HPDE6-E6E7 (cell line): ENCODE results near the gene FAM151B.
A peak's percentile ranks its signal among the peaks of the same experiment; 100 is the strongest.
"Not testable (repeated sequence)": the region's sequence is repeated elsewhere in the genome, so short reads cannot be mapped to it uniquely, and the experiment has no call there.

Source experiments
- DNase-seq: peaks from one replicate; pipeline ENCODE4 v3.0.0; 2011; ENCODE audit warnings: missing footprints; ENCODE audit errors: extremely low spot score

Gene FAM151B

DNA sequence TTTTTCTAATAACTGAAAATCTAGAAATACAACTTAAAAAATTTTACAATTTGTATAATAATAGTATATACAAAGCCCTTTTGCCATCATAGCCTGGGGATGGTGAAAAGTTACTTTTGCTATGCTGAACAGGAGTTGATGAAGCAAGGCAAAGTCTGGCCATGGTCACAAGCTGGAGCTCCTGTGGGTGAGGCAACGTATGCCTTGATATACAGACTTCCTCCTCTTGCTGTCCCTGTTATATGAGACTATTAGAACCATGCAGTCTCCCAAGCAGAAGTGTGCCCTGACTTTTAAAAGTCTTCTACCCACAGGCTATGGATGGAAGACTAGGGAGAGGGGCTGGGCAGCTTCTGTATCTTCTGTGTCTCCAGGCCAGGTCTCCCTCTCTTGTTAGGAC is 15.7 kb downstream of the FAM151B start:
- no peak for DNase-seq

DNA sequence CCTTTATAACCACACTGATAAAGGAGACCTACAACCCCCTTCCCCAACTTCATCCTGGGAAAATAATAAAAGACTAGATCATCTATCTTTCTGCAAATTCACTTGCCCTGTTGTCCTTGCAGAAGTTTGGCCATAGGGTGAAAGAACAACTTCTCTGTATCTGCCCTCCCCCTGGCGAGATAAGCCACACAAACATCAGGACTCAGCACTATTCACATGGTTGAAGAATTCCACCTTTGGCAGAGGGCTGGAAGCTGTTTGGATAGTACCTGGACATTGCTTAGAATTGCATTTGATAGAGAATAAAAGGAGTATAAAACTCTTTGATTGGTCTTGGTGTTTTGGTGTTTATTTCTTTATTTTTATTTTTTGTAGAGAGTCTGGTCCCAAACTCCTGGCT is 16.9 kb downstream of the FAM151B start:
- DNase-seq: no peak

DNA sequence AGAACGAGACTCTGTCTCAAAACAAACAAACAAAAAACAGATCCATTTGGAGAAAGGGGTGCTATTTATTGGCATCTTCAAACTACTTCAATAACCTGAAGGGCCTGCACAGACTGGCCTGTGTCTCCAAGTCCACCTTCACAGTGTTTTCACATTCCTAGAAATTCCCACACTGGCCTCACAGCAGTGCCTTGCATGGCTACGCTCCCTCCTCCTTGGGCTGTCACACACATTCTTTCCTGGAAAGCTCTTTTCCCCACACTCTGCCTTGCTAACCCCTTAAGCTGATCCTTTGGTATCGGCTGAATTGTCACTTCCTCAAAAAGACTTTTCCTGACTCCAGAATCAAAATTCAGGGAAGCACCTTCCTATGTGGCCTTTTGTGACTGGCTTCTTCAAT is 19.8 kb downstream of the FAM151B start:
- DNase-seq: no peak

DNA sequence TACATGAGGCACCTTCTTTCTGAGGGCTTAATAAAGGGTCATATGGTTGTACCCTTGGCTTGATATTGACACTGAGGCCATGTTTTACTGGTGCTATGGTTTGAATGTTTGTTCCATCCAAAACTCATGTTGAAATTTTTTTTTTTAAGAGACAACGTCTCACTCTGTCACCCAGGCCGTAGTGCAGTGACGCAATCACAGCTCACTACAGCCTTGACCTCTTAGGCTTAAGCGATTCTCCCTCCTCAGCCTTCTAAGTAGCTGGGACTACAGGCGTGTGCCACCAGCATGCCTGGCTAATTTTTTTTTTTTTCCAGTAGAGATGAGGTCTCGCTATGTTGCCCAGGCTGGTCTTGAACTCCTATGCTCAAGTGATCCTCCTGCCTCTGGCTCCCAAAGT is 20.9 kb downstream of the FAM151B start:
- DNase-seq: no peak

DNA sequence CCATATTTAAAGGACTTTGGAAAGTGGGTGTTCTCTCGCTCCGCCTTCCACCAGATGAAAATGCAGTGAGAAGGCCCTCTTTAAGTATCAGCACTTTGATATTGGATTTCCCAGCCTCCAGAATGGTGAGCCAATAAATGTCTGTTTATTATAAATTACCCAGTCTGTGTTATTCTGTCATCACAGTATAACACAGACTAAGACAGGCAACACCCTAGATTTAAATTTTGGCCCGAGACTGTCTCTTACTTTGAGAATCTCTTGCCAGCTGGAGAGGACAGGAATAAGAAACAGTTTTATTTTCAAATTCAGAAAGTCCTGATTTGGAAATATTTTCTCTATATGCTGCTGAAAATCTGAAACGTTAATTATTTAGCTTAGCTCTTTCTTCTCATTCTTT is 21.5 kb downstream of the FAM151B start:
- no peak for DNase-seq

DNA sequence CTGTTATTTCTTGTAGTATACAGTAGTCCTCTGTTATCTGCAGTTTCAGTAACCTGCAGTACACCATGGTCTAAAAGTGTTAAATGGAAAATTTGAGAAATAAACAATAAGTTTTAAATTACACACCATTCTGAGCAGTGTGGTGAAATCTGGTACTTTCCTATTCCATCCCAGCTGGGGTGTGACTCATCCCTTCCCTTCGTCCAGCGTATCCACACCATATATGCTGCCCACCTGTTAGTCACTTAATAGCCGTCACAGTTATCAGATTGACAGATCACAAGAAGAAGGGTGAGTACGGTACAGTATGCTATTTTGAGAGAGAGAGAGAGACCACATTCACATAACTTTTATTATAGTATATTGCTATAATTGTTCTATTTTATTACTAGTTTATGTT is 28.9 kb downstream of the FAM151B start:
- peak; percentile 76 for DNase-seq

DNA sequence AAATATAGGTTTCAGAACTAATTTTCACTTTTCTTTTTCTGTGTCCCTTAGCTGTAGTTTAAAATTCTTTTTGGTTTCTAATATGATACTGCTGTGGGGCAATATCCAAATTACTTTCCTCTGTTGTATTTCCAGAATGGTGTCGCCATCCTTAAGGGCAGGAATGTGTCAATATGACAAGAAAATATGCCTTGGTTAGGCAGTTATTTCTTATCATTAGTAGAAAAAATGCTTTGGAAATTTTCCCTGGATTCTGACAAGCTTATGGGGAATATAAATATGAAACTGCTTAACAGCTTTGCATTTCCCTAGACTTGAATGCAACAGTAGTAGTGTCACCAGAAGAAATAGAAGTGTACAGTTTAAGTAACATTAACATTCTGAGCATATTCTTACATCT is 52.8 kb downstream of the FAM151B start:
- DNase-seq: no peak

DNA sequence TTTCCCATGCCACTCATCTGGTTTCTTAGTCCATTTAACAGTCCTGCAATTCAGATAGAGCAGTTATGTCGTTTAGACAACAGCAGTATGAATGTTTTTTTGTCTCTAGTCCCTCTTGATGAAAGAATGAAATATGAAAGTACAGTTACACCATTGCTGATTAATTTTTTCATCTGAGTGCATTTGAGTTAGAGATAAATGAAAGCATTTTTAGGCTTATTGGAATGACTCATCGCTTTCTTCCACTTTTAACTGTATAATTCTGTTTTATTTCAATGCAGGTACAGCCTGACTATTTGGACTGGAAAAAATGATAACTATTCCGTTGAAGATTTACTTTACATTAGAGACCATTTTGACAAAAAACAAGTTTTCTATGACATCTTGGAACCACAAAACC is 53.5 kb downstream of the FAM151B start:
- DNase-seq: no peak

DNA sequence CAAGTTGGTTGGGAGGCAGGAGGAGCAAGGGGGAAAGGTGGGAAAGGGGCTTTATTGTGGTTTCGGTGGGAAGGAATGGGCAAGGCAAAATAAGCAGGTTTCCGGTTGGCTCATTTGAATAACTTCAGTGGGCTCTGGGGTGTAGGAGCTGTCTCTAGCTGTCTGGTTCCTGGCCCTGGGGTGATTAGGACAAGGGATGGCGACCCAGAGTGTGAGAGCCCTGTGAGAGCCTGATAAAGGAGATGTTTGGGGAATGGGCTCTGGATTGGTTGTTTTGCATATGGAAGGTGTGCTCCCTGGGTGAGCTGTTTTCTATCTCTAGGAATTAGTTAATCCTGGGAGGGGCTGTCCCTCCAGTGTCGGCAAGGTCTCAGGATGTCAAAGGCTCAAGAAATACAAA is 66.7 kb downstream of the FAM151B start:
- no peak for DNase-seq

DNA sequence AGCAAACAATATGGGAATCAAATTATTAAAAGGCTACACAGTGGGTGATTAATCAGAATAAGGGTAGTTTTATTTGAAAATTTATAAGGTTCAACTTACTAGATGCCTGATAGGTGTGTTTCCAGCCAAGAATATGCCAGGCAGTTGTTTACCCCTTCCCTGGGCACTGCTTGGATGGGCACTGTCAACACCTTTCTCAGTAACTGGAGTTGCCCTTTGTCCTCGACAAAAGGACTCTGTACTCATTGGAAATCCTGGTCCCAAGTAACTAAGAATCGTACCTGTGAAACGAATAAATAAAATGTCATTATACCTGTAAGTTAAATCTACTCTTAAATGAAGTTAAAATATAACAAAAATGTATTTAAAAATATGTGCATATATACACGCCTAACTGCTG is 67.2 kb downstream of the FAM151B start:
- no peak for DNase-seq

DNA sequence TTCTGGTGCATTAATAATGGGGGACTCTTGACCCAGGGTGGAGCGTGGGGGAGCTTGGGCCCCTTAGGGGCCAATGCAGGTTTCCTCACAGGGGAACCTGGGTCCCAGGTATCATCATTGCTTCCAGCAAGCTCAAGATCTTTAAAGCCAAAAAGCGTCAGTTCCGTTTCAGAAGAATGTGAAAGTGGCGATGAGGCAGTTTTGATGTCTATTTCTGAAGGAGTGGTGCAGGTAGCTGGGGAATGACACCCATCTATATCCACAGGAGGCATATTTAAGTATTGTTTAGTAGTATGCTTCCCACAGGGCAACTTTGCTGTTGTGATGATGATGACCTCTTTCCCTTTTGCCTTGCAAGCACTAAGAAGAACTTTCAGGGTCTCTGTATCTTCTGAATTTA is 71.3 kb downstream of the FAM151B start:
- no peak for DNase-seq

DNA sequence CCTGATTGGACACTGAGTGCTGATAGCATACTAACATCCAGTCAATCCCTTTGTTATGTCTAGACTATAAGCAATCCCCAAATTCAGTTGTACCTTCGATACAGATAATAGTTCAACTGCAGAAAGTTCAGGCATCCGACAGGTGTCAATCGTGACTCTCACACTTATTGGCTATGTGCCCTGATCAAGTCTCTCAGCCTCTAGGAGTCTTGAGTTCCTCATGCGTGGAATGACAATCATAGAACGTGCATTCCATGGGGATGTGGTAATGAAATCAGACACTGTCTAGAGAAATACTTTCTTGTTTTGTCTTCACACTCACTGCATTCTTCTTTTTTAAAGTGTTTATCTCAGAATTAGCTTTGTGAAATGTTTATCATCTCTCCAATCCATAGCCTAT is 77.4 kb downstream of the FAM151B start:
- DNase-seq: no peak

DNA sequence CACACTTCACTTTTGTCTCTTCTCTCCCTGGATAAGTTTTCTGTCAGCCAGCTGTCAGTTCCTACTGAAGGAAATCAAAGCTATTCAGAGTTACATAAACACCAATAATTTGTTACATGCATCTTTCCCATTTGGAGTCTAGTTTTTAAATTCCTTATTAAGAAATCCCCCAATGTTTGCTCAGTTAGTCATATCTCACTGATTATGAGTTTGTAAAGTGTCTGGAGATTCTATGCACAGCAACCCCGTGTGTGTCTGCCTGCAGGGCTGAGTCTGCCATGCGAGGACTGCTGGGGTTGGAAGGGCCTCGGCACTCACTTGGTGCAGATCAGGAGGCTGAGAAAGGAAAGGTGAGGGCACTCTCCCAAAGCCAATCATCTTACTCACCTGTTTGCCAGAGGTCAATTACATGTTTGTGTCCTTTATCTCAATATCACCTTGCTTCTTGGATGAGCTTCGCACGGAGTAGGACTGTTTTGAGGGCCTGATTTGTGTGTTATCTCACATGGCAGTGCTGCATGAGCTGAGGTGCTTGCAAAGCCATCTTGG is 78.9 kb downstream of the FAM151B start:
- DNase-seq: no peak

DNA sequence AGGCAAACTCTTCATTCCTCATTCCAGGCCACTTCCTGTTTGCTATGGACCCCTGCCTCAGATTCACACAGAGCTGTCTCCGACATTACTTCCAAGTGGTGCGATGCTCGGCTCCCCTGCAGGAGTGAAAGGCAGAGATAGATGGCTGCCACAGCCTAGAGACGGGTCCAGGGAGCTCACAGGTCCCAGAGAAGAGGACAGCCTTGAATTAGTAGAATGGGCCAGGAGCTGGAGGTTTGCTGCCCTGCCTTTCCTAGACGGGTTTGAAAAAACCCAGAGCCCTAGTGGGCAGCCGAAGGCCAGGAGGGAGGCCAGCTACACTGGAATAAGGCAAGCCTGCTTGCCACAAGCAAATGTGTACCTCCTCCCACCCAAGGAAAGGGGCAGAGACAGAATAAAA is 80.4 kb downstream of the FAM151B start:
- DNase-seq: no peak

DNA sequence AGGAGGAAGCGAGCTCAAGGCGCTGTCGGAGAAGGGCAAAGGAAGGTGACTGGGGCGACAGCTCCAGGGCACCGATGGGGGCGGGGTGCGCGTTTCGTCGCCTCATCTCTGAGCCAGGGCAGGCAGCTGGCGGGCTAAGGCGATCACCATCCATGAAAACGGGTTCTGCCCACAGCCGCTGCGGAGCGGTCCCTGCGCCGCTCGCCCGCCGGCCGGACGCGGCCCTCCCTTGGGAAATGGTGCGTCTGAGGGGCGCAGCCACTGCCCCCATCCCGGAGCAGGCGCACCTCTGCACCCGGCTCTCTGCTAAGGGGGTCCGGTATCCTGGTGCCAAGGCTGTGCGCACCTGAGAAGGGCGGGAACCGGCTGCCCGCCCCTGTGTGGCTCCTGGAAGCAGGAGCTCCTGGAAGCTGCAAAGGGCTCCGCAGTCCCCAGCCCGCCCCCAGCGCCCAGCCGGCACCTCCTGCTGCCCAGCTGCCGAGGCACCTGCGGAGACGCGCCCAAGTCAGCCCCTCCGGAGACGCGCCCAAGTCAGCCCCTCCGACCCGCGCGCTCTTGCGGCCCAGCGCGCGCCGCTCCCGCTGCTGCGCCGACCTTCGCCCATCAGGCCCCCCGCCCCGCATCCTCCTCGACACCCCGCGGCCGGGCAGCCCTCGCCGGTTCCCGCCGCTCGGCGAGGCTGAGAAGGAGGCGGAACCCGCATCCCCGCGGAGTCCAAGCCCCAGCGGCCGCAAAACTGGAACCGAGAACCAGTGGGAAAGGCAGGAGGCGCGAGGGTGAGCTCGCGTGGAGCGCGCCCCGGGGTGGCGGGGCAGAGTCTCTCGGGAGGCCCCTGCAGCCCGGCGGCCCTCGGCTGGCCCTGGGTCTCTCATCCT is 81.4 kb downstream of the FAM151B start:
- no peak for DNase-seq

DNA sequence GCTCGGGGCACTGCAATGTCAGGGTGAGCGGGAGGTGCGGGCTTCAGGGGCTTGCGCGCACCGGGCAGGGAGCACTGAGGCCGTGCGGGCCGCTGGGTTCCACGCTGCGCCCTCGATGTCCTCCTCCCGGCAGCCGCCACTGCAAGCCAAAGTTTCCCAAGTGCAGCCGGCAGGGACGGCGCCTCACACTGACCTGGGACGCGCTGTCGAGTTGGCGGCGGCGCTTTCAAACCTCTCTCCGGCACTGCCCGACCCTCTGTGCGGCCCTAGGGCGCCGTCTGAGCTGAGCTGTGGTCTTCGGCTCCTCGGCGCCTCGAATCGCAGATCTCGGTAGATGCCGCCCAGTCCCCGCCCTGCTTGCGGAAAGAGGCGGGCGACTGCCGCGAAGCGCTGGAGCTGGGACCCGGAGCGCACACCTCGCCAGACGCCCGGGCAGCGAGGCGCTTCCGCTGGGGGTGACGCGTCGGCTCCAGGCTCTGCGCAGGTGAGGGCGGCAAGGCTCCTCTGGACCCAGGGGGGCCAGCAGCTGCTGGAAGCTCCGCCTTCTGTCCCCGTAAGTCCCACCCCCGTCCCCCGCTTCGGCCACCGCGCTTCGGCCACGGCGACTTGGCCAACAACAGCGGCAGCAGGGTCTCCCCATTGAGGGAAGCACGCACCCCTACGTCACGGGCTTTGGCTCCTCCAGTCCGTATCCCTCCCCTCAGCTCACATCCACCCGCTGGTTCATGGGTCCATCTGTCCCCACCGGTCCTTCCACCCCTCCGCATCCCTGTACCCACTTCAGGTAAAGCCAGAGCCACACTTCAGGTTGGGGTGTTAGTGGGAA is 82.3 kb downstream of the FAM151B start, which contains the start of gene ANKRD34B:
Gene ANKRD34B, minus strand, starts transcription at position 320 of the 826 bp plus-strand sequence. CDS start 10,261 bp downstream, outside the sequence.
- DNase-seq: peak; percentile 19

DNA sequence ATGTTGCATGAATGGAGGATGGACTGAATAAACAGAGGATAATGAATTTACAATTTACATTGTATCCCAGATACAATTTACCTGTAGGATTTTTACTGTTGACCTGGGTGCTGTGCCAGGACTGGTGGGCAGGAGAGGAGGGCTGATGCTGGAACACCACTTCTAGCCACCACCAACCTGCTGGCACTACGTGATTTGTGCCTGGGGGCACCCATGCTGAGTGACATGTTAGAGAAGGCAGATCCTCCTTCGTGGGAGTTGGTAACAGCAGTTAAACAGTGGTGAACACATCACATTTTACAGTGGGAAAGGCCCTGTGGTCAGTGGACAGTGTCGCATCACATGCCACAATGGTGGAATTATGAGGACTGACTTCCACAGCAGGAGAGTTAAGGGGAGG is 85.2 kb downstream of the FAM151B start:
- no peak for DNase-seq

DNA sequence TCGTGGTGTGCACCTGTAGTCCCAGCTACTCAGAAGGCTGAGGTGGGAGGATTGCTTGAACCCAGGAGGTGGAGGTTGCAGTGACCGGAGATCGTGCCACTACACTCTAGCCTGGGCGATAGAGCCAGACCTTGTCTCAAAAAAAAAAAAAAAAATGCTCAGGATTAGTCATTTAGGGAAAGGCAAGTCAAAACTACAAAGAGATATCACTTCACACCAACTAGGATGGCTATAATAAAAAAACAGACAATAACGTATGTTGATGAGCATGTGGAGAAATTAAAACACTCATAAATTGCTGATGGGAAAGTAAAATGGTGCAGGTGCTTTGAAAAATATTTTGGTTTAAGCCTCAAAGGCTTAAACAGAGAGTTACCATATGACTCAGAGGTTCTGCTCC is 88.5 kb downstream of the FAM151B start:
- DNase-seq: no peak

DNA sequence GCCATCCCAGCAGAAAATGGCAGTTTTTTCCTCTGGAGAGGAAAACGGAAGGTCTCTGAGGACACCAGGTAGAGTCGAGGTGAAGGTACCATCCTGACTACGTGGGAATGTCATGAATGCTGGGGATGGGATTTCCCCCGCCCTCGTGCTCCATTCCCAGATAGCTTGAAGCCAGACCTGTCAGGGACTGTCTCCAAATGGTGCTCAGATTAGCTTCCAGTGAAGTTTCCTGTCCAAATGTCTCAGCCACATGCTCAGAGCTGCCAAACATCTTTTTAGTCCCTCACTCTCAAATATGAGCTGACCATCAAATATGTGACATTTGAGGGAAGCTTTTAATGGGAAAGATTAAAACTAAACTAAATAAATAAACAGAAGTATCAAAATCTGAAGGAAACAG is 89.8 kb downstream of the FAM151B start:
- DNase-seq: no peak

DNA sequence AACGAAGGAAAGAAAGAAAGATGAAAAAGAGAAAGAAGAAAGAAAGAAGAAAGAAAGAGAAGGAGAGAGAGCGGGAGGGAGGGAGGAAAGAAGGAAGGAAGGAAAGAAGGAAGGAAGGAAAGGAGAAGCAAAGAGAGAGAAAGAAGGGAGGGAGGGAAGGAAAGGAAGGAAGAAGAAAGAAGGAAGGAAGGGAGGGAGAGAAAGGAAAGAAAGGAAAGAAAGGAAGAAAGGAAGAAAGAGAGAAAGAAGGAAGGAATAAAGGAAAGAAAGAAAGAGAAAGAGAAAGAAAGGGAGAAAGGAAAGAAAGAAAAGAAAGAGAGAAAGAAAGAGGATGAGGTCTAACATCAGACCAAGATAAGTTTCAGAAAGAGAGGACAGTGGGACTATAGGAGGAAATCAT is 91.2 kb downstream of the FAM151B start:
- no peak for DNase-seq

DNA sequence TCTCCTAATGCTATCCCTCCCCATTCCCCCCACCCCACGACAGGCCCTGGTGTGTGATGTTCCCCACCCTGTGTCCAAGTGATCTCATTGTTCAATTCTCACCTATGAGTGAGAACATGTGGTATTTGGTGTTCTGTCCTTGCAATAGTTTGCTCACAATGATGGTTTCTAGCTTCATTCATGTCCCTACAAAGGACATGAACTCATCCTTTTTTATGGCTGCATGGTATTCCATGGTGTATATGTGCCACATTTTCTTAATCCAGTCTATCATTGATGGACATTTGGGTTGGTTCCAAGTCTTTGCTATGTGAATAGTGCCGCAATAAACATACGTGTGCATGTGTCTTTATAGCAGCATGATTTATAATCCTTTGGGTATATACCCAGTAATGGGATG is 92.4 kb downstream of the FAM151B start:
- not testable (repeated sequence) for DNase-seq

DNA sequence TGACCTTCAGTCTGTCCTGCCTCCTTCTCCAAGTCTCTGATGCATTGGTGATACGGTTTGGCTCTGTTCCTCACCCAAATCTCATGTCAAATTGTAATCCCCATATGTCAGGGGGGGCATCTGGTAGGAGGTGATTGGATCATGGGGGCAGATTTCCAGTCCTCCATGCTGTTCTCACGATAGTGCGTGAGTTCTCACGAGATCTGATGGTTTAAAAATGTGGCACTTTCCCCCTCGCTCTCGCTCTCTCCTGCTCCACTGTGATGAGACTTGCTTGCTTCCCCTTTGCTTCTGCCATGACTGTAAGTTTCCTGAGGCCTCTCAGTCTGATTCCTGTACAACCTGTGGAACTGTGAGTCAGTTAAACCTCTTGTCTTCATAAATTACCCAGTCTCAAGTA is 96.9 kb downstream of the FAM151B start:
- DNase-seq: no peak
